Activated CD8-positive, alpha-beta memory T cell treated with anti-CD3 and anti-CD28 coated beads for 48 hours (primary cell): ENCODE measurements around the gene ERG.

ENCODE experiments used
- DNase-seq, 3 experiments: peaks; one replicate each; pipeline ENCODE4 v3.0.0-alpha.2; 2020; ENCODE audit warnings: low read depth in 2 of 3, low spot score in 2 of 3

Gene ERG

GRCh38 chr21:38340131-38340530 is 158.1 kb downstream of the ERG start:
- DNase-seq, result no peak

- DNase-seq, result no peak
These were observed 160.5 kb downstream of the ERG start for GRCh38 chr21:38337793-38338192.

GRCh38 chr21:38334866-38335265 is 163.4 kb downstream of the ERG start:
- no peak for DNase-seq

GRCh38 chr21:38333301-38334272 is 164.7 kb downstream of the ERG start:
- DNase-seq, result no peak

GRCh38 chr21:38330666-38331065 is 167.6 kb downstream of the ERG start:
- no peak for DNase-seq
